ENCODE data around the gene PRLR. TPM values are rescaled to one million over a fixed set of nuclear protein-coding genes. Genes with fewer than 3 reads are reported as not detected.

PRLR gene
- total and polyA plus RNA-seq, 10 of the 15 experiments (the other 5 are each of a cell fraction or from before 2014, with no cell fraction given): 0.03 to 8.1 (median 0.20) TPM

DNA sequence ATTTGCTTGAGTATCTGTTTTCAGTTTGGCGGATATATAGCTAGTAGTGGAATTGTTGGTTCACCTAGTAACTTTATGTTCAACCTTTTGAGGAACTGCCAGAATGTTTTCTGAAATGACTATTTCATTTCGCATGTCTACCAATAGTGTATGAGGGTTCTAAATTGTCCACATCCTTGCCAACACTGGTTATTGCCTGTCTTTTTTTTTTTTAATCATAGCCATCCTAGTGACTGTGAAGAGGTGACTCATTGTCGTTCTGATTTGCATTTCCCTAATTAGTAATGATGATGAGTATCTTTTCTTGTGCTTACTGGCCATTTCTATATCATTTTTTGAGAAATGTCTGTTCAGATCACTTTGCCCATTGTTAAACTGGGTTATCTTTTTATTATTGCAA lies 52.5 kb downstream of the PRLR start:
- Histone ChIP-seq H3K4me1 (ENCODE audit: control insufficient read depth, insufficient read depth, low read length) (no peaks in the 10 kb centered on the region), H3K36me3 (ENCODE audit: control insufficient read depth in 2 of 2, insufficient read depth in 2 of 2, low read length in 1 of 2) (no peaks in the 10 kb centered on the region), H3K9me3 (replicated peaks; ENCODE audit: control insufficient read depth, insufficient read depth, low read length) (no peaks in the 10 kb centered on the region; the same call in 2 of the 3 replicates), H3K79me2 (ENCODE audit: control insufficient read depth, insufficient read depth, low read length) (no peaks in the 10 kb centered on the region), H3K4me2 (ENCODE audit: control insufficient read depth, insufficient read depth) (no peak overlapping the region), H3K27ac (ENCODE audit: control insufficient read depth, insufficient read depth) (no peak overlapping the region), H4K20me1 (ENCODE audit: control insufficient read depth, insufficient read depth) (no peaks in the 10 kb centered on the region), H3K9ac (ENCODE audit: control insufficient read depth, insufficient read depth, low read length) (no peak overlapping the region), H3K4me3 (no peak overlapping the region), H2AFZ (ENCODE audit: control insufficient read depth, low read depth, low read length) (no peak overlapping the region), H3K27me3 (replicated peaks in 1 of 2; ENCODE audit: control insufficient read depth in 2 of 2, insufficient read depth in 2 of 2, low read length in 1 of 2) (no peaks in the 10 kb centered on the region)
- ATAC-seq: no peak
- TF ChIP-seq HDAC2 (IDR thresholded peaks at IDR 0.05) (no peak), CBX5 (IDR thresholded peaks at IDR 0.05; ENCODE audit: low read depth) (no peak), BACH1 (IDR thresholded peaks at IDR 0.05; ENCODE audit: borderline replicate concordance) (no peak), TARDBP (IDR thresholded peaks at IDR 0.05; ENCODE audit: borderline replicate concordance) (no peak), WRNIP1 (IDR thresholded peaks at IDR 0.05; ENCODE audit: borderline replicate concordance, low read depth, low read length) (no peak), POLR2A (IDR thresholded peaks at IDR 0.05; ENCODE audit: low read depth, low read length) (no peak), HCFC1 (IDR thresholded peaks at IDR 0.05; ENCODE audit: low read length) (no peak)
- ChIA-PET SMC1A (ENCODE audit: uncharacterized antibody, unreplicated experiment) (interaction anchor here (0.8 to 0.9 kb wide), 3 partner anchors 16 to 259 kb away, joined by 3 to 4 read pairs (median 3); no protein-coding TSS in a partner anchor), POLR2A (no interaction called here), CTCF (interaction anchor here (0.6 to 0.8 kb wide), 2 partner anchors 10 to 246 kb away, joined by 3 to 4 read pairs; no protein-coding TSS in a partner anchor), RAD21 (ENCODE audit: unreplicated experiment) (no interaction called here)
- DNase-seq (ENCODE audit: low read depth, low spot score): no peak
- no peak for FAIRE-seq
- WGBS (ENCODE audit: insufficient coverage, insufficient replicate concordance, low lambda C conversion rate, missing lambda C conversion rate): 0% methylated on average over 3 of the region's 3 CpGs
- in situ Hi-C loops (cut with MboI) (no loop called here), intact Hi-C loops (cut with micrococcal nuclease; ENCODE audit: unreplicated experiment) (no loop called here)
- no TSS peak for BruUV-seq (replicated peaks)

DNA sequence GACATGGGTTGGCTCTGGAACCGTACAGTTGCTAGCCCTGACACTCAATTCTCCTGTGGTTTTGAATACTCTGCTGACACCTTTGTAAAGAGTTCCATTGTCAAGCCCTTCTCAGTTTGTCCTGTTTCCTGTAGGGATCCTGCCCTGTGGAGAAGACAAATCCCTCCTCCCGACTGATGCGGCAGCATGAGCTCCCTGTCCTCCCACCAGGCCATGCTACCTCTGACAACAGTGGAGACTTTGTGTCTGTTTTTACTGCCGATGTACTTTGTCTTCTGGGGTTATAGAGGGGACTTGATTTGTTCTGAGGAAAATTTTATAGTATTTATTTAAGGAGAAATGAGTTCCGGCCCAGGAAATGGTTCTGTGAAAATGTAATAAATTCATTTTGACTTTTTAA lies 57.8 kb downstream of the PRLR start:
- intact Hi-C loops (cut with micrococcal nuclease; ENCODE audit: unreplicated experiment): no loop called here
- 63% methylated on average over 5 of the region's 5 CpGs for WGBS (ENCODE audit: insufficient coverage, insufficient replicate concordance, low lambda C conversion rate, missing lambda C conversion rate)
- no peak for TF ChIP-seq PAX8 (IDR thresholded peaks at IDR 0.05)
- no peak for TF ChIP-seq CBX5 (IDR thresholded peaks at IDR 0.05; ENCODE audit: low read depth)
- TF ChIP-seq, protein P1, sequence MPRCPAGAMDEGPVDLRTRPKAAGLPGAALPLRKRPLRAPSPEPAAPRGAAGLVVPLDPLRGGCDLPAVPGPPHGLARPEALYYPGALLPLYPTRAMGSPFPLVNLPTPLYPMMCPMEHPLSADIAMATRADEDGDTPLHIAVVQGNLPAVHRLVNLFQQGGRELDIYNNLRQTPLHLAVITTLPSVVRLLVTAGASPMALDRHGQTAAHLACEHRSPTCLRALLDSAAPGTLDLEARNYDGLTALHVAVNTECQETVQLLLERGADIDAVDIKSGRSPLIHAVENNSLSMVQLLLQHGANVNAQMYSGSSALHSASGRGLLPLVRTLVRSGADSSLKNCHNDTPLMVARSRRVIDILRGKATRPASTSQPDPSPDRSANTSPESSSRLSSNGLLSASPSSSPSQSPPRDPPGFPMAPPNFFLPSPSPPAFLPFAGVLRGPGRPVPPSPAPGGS (IDR thresholded peaks at IDR 0.05; ENCODE audit: borderline replicate concordance, insufficient read depth, low read depth, low read length, poor library complexity, severe bottlenecking): no peak
- no peak for TF ChIP-seq SP1 (IDR thresholded peaks at IDR 0.05; ENCODE audit: low read depth, low read length)
- no peak for TF ChIP-seq FOXK2 (IDR thresholded peaks at IDR 0.05)
- TF ChIP-seq, protein P2, sequence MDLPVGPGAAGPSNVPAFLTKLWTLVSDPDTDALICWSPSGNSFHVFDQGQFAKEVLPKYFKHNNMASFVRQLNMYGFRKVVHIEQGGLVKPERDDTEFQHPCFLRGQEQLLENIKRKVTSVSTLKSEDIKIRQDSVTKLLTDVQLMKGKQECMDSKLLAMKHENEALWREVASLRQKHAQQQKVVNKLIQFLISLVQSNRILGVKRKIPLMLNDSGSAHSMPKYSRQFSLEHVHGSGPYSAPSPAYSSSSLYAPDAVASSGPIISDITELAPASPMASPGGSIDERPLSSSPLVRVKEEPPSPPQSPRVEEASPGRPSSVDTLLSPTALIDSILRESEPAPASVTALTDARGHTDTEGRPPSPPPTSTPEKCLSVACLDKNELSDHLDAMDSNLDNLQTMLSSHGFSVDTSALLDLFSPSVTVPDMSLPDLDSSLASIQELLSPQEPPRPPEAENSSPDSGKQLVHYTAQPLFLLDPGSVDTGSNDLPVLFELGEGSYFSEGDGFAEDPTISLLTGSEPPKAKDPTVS (IDR thresholded peaks at IDR 0.05; ENCODE audit: low read depth, low read length): no peak
- TF ChIP-seq RELA (IDR thresholded peaks at IDR 0.05; ENCODE audit: borderline replicate concordance, partially characterized antibody): no peak
- TF ChIP-seq NFYA (IDR thresholded peaks at IDR 0.05; ENCODE audit: borderline replicate concordance, low read depth, low read length): no peak
- no peak for TF ChIP-seq ZNF207 (IDR thresholded peaks at IDR 0.05; ENCODE audit: borderline replicate concordance)
- no peak for TF ChIP-seq ZNF384 (IDR thresholded peaks at IDR 0.05; ENCODE audit: borderline replicate concordance, low read depth, low read length)
- TF ChIP-seq SIN3A (IDR thresholded peaks at IDR 0.05; ENCODE audit: low read depth, low read length): no peak

More for the DNA sequence above, 57.8 kb downstream of the PRLR start:
- ChIA-PET SMC1A (ENCODE audit: uncharacterized antibody, unreplicated experiment) (interaction anchor here (1.0 kb wide), 1 partner anchor 144 kb away, joined by 3 read pairs; no protein-coding TSS in a partner anchor), CTCF (interaction anchor here (2.8 kb wide), 1 partner anchor 10 kb away, joined by 14 read pairs; no protein-coding TSS in a partner anchor), POLR2A (no interaction called here), RAD21 (ENCODE audit: unreplicated experiment) (no interaction called here)
- H3K4me2 ChIP-seq (ENCODE audit: control insufficient read depth, insufficient read depth): no peak overlapping the region
- FAIRE-seq (no peak), DNase-seq (ENCODE audit: low read depth, low spot score) (no peak), ATAC-seq (no peak)
- no peak overlapping the region for H3K9ac ChIP-seq (ENCODE audit: control insufficient read depth, insufficient read depth, low read length)
- no peaks in the 10 kb centered on the region for H3K36me3 ChIP-seq (ENCODE audit: control insufficient read depth in 2 of 2, insufficient read depth in 2 of 2, low read length in 1 of 2)
- no peaks in the 10 kb centered on the region for H4K20me1 ChIP-seq (ENCODE audit: control insufficient read depth, insufficient read depth)
- H3K79me2 ChIP-seq (ENCODE audit: control insufficient read depth, insufficient read depth, low read length): no peaks in the 10 kb centered on the region
- no peak overlapping the region for H2AFZ ChIP-seq (ENCODE audit: control insufficient read depth, low read depth, low read length)
- H3K4me1 ChIP-seq (ENCODE audit: control insufficient read depth, insufficient read depth, low read length): no peaks in the 10 kb centered on the region
- H3K4me3 ChIP-seq: no peak overlapping the region
- H3K27me3 ChIP-seq (replicated peaks in 1 of 2; ENCODE audit: control insufficient read depth in 2 of 2, insufficient read depth in 2 of 2, low read length in 1 of 2): no peaks in the 10 kb centered on the region
- no TSS peak for BruUV-seq (replicated peaks)
- H3K27ac ChIP-seq (ENCODE audit: control insufficient read depth, insufficient read depth): no peak overlapping the region
- no peaks in the 10 kb centered on the region; the same call in 2 of the 3 replicates for H3K9me3 ChIP-seq (replicated peaks; ENCODE audit: control insufficient read depth, insufficient read depth, low read length)
- in situ Hi-C loops (cut with MboI): no loop called here
